Hematopoietic multipotent progenitor cell treated with erythropoietin and hydrocortisone succinate and interleukin-3 and kit ligand, for 6 days (in vitro differentiated cells): ENCODE data around the gene ZSCAN12.
A peak's percentile ranks its signal among the peaks of the same experiment; 100 is the strongest.
"Not testable (repeated sequence)": the region's sequence is repeated elsewhere in the genome, so short reads cannot be mapped to it uniquely, and the experiment has no call there.

Experiments used
- DNase-seq: peaks from one replicate; pipeline ENCODE4 v3.0.0-alpha.2; 2015

The ZSCAN12 gene

DNA sequence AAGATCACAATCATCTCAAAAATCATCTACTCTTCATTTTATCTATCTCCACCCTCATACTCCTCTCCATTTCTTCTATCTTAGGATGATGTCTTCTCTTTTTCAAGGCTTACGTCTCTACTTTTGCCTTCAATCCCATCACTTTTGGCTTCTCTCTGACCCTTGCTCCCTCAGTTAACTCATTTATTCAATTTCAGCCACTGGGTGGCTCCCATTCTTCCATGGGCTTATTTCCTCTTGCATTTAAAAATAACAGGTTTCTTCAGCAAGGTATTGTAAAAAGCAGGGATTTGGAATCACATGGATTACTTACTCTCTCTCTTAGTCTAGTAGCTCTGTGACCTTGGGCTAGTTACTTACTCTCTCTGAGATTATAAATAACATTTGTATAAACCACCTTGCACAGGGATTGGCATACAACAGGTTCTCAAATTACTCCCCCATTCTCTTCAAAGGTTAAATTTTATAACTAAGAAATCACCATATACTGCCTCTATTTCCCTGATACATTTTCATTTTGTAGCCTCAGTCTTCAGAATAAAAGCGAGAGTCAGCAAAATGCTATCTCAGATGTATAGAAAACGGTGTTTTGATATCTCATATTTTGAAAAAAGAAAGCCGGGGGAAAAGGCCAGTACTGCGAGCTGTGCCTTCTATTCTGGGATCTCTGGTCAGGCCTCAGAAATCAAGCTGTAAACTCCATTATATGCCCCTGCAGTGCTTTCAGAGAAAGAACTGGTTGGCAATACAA lies 5.5 kb downstream of the ZSCAN12 start:
- DNase-seq, result peak; percentile 55

DNA sequence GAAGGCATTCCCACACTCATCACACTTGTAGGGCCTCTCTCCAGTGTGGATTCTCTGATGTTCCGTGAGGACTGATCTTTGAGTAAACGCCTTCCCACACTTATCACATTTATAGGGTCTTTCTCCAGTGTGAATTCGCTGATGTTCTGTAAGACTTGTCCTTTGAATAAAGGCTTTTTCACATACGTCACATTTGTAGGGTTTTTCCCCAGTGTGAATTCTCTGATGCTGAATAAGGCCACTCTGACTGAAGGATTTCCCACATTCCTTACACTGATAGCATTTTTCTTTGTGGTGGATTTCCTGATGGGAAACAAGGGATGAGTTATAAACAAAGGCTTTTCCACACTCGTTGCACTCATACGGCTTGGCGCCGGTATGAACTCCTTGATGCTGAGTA lies 8.9 kb downstream of the ZSCAN12 start:
- no peak for DNase-seq

DNA sequence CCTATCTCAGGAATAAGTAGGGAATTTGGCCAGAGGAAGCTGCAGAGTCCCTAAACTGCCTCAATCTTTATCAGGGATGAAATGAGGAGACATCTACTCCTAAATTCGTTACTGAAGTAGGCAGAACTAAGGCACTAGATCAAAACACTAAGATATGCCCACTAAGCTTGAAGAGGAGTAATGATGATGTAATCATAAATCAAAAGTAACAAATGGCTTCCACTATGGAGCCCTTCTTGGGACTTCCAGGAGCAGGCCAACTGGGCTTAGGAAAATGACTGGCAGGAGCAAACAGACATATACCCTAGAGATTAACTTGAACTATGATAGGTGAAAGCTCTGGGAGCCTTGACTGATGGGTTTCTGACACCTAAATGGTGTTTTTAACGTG lies 15.4 kb downstream of the ZSCAN12 start:
- DNase-seq, result no peak

DNA sequence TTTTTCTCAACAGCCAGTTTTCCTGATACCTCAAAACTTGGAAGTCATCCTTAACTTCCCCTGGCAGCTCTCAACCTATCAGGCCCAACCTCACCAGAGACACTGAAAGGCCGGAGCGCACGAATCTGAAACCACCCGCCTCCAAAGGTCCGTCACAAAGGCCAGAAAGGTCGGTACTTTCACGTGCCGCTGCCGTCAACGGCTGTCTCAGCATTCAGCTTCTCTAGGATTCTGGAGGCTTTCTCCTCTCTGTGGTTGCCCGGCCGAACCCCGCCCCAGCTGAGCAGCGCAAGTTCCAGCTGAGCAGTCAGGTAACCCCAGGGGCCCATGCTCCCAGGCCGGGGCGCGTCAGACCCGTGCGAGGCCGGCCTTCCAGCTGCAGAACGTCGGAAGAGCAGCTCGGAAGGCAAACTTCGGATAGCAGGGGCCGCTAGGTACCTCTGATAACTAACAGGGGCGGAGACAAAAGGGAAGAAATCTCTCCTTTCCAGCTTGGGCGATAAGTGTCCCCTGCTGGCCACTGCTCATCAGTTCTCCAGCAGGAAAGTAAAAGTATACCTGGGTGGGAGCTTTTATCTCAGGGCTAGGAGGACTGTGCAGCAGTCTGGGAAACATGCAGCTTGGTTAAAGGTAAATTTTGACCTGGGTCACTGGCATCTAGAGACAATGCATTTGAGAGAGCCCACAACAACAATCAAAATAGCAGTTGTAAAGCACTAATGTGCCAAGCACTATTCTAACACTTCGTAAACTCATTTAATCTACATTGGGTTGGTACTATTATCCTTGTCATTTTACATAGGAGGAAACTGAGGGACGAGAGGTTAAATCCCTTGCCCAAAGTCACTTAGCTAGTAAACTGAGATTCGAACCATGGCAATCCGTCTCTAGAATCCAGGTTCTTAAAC lies 16.1 kb downstream of the ZSCAN12 start:
- DNase-seq, result peak; percentile 92

- DNase-seq, result no peak
These were observed 19.2 kb downstream of the ZSCAN12 start for GRCh38 chr6:28380381-28380780.

DNA sequence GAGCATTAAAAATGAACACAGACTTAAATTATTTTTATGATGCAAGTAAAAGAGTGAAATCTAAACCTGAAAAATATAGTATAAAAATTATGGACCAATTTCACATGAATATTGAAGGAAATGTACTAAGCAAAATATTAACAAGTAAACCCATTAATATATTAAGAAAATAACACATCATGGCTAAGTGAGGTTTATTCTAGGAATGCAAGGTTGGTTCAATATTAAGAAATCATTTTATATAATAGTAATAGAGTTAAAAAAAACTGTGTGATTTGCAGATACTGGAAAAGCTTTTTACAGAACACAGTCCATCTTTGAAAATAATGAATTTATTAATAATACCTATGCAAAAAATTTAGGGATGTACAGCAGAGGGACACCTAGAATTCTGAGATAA lies 20.9 kb downstream of the ZSCAN12 start:
- DNase-seq, result no peak

DNA sequence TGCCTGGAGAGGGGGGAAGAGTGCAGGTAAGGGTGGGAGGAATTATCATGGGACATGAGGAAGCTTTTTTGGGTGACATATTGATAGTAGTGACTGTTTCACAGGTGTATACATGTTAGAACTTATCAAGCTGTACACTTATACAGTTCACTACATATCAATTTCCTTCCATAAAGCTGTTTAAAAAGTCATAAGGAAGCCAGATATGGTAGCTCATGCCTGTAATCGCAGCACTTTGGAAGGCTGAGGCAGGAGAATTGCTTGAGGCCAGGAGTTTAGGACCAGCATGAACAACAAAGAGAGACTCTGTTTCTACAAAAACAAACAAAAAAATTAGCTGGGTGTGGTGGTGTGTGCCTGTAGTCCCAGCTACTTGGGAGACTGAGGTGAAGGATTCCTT lies 21.7 kb downstream of the ZSCAN12 start:
- no peak for DNase-seq

- DNase-seq, result no peak
These were observed 25.6 kb downstream of the ZSCAN12 start for GRCh38 chr6:28373925-28374324.

DNA sequence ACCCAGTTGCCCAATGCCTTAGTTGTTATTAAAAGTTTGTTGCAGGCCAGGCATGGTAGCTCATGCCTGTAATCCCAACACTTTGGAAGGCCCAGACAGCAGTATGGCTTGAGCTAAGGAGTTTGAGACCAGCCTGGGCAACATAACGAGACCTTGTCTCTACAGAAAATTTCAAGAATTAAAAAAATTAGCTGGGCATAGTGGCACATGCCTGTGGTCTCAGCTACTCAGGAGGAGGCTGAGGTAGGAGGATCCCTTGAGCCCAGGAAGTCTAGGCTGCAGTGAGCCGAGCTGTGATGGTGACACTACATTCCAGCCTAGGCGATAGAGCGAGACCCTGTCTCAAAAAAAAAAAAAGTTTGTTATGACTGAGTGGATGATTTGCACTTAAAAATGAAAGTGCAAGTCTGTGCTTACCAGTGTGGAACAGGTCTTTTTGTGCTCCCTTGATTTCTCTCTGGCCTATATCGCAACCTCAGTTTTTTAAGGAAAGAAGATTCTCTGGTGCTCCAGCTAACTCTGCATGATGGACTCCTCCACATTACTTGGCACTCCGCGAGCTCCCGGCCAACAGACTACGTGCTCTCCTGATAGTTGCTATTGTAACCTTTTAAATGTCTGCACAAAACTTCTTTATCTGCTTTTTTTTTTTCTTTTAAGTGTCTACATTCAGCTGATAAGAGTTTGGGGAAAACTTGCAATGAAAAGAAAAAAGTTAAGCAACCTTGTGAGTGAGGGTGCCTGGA lies 27.7 kb downstream of the ZSCAN12 start:
- DNase-seq, result peak; percentile 60

DNA sequence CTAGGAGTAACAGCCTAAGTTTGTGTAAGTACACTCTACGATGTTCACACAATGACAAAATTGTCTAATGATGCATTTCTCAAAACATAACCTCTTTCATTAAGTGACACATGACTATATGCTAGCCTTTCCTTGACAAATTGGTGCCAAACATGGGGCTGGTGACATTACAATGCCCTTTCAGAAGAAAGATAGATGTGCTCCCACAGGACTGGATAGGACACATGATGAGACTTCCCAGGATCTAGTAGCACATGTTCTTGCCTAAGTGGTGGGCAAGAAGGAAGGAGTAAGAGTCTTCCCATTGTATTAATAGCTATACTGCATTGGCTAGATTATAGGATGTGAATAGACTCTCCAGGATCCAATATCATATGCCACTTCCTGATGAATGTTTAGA lies 28.3 kb downstream of the ZSCAN12 start:
- DNase-seq, result no peak

GRCh38 chr6:28370440-28370839 lies 29.1 kb downstream of the ZSCAN12 start:
- peak; percentile 33 for DNase-seq

- no peak for DNase-seq
These were observed 30.1 kb downstream of the ZSCAN12 start for GRCh38 chr6:28369463-28369862.

DNA sequence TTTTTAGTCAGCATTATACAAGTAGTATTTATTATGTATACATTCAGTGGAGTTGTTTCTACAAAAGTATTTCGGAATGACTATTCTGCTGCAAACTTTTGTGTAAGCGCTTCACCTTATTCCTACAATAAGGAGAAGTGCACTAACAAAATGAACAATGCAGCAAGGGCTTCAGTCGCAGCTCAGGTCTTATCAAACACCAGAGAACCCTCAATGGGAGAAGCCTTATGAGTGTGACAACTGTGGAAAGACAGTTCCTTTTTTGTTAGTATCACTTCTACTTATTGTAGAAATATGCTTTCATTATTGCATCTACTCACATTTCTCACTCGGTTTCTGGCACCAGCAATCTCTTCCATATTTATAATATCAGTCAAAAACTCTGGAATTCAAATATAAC lies 31.0 kb downstream of the ZSCAN12 start:
- DNase-seq, result no peak

DNA sequence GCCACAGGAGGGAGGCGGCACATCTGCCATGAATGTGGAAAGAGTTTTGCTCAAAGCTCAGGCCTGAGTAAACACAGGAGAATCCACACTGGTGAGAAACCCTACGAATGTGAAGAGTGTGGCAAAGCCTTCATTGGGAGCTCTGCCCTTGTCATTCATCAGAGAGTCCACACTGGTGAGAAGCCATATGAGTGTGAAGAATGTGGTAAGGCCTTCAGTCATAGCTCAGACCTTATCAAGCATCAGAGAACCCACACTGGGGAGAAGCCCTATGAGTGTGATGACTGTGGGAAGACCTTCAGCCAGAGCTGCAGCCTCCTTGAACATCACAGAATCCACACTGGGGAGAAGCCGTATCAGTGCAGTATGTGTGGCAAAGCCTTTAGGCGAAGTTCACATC lies 34.0 kb downstream of the ZSCAN12 start:
- DNase-seq, result not testable (repeated sequence)

- DNase-seq, result no peak
These were observed 38.6 kb downstream of the ZSCAN12 start for GRCh38 chr6:28360961-28361360.

DNA sequence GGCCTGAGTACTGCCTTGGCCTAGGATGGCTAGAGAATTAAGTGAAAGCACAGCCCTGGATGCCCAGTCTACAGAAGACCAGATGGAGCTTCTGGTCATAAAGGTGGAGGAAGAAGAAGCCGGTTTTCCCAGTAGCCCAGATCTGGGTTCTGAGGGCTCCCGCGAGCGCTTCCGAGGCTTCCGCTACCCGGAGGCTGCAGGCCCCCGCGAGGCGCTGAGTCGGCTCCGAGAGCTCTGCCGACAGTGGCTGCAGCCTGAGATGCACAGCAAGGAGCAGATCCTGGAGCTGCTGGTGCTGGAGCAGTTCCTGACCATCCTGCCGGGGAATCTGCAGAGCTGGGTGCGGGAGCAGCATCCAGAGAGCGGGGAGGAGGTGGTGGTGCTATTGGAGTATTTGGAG lies 40.0 kb downstream of the ZSCAN12 start:
- not testable (repeated sequence) for DNase-seq

- peak; percentile 72 for DNase-seq
These were observed 42.5 kb downstream of the ZSCAN12 start for GRCh38 chr6:28357036-28357435.

DNA sequence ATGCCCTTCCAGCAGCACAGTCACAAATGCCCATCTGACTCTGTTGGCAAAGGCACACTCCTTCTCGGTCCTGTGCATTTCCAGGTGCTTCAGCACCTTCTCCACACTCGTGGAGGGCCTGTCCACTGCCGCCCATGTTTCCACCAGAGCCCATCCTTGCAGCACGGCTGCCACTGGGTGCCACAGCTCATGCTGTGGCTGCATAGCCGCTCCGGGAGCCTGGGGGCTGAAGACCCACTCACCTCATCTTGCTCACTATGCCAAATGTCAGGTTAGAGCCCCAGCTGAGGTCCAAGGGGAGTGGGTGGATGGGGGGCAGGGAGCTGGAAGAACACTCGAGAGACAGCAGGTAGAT lies 42.9 kb downstream of the ZSCAN12 start:
- DNase-seq, result no peak

DNA sequence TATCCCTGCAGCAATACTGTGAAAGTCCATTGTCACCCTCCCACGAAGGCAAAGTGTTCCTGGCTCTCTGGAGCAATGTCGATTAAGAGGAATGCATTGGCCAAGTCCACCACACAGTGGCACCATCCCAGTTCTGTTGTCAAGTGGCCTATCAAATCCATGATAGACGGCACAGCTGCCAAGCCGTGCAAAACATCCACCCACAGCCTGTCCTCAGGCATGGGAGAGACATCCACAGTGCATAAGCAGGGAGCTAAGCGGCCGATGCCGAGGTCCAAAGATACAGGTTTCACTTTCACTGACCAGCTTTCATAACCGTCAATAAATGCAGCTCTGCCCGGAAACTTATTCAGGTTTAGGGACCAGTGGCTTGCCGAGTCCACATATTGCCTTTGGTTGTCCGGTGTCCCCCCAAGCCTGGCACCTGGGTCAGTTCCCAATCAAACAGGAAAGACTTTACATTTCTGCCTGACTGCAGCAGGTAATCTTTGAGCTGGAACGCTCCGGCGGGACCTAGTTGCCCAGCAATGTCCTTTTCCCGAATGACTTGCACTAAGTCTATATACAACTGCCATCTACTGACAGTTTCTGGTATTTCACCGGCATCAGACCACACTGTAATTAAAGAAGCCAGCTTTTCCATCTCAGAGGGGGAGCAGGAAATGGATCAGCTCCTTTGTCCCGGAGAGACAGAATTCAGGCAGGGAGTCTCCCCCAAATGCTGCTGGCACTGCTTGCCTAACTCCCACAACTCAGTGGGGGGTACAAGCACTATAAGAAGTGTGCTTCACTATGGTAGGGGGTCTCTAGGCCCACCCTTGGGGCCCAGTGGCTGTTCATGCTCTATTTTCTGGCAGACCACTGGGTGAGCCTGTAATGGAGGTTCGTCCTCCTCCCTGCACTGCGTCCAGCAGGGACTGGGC lies 43.5 kb downstream of the ZSCAN12 start:
- DNase-seq, result peak; percentile 94

DNA sequence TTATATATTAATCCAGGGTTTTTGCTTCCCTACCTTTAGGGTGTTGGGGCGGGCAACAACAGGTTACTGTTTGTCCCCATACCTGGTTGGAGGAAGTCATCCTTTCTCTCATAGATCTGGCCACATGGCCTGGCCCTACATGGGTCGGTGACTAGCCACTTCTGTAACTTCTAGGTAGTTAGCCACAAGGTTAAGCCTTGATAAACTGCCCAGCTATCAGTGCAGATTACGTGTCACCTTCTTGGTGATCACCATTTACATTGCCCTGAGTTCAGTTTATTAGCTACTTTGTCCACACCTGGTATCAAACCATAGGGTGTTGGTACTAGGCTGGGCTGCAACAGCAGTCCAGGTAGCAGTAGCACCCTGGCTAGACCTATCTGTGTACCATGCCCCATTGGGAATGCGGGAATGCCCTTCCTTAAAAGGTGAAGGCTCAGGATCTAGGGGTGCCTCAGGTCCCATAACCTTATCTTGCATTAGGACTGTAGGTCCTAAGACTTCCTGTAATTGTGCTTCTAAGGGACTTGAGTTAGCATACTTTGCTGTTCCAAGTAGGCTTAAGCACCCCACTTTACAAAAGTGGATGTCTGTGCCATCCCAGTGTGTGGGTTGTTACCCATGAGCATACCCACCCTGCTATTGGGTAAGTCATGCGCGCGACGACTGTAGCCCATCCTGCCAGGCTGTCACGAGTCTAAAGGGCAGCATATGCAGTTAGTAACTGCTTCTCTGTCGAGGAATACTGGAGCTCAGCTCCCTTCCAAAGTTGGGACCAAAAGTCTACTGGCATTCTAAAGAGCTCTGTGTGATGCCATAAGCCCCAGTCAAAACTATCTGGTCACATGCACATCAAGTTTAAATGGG lies 44.6 kb downstream of the ZSCAN12 start:
- DNase-seq, result no peak

GRCh38 chr6:28353981-28354676 lies 45.4 kb downstream of the ZSCAN12 start:
- DNase-seq, result peak; percentile 57
